ENCODE data around the gene CGAS. TPM values are rescaled to one million over a fixed set of nuclear protein-coding genes. Genes with fewer than 3 reads are reported as not detected.
A peak's percentile ranks its signal among the peaks of the same experiment; 100 is the strongest.

CGAS gene
- total RNA-seq, 2 donors from 2014 or later = 2.5 to 3.8 TPM

GRCh38 chr6:73455865-73456629 lies 4.0 kb upstream of the CGAS start:
- 88 to 93% methylated on average over 1 to 3 of the region's 3 CpGs for WGBS, 2 experiments (ENCODE audit: insufficient coverage in 1 of 2, insufficient read length in 1 of 2)
- DNase-seq = no peak
- H3K4me3 Mint-ChIP-seq = no peak overlapping the region
- H3K36me3 Mint-ChIP-seq (ENCODE audit: low read depth) = no peaks in the 10 kb centered on the region
- no peaks in the 10 kb centered on the region for H3K36me3 ChIP-seq (ENCODE audit: control insufficient read depth, insufficient read depth, low read length)
- H3K27ac ChIP-seq (ENCODE audit: low read depth, low read length) = no peak overlapping the region
- H3K9ac ChIP-seq (ENCODE audit: extremely low read depth, low read length, poor library complexity, severe bottlenecking) = no peak overlapping the region
- no peak overlapping the region for H3K4me3 ChIP-seq (ENCODE audit: low read length)
- TF ChIP-seq CTCF (conservative IDR thresholded peaks at IDR 0.05) = no peak
- no peaks in the 10 kb centered on the region for H3K4me1 Mint-ChIP-seq
- peaks cover 15% of the 10 kb centered on the region for H3K27me3 Mint-ChIP-seq (ENCODE audit: insufficient read depth)
- H3K4me1 ChIP-seq (ENCODE audit: control insufficient read depth, insufficient read depth, low read length) = no peaks in the 10 kb centered on the region
- no peaks in the 10 kb centered on the region for H3K9me3 ChIP-seq (ENCODE audit: control insufficient read depth, low read length)
- H3K27ac Mint-ChIP-seq = no peak overlapping the region
- peaks cover 19% of the 10 kb centered on the region for H3K27me3 ChIP-seq (ENCODE audit: control insufficient read depth, insufficient read depth, low read length, poor library complexity, severe bottlenecking)
- no peaks in the 10 kb centered on the region for H3K9me3 Mint-ChIP-seq

DNA sequence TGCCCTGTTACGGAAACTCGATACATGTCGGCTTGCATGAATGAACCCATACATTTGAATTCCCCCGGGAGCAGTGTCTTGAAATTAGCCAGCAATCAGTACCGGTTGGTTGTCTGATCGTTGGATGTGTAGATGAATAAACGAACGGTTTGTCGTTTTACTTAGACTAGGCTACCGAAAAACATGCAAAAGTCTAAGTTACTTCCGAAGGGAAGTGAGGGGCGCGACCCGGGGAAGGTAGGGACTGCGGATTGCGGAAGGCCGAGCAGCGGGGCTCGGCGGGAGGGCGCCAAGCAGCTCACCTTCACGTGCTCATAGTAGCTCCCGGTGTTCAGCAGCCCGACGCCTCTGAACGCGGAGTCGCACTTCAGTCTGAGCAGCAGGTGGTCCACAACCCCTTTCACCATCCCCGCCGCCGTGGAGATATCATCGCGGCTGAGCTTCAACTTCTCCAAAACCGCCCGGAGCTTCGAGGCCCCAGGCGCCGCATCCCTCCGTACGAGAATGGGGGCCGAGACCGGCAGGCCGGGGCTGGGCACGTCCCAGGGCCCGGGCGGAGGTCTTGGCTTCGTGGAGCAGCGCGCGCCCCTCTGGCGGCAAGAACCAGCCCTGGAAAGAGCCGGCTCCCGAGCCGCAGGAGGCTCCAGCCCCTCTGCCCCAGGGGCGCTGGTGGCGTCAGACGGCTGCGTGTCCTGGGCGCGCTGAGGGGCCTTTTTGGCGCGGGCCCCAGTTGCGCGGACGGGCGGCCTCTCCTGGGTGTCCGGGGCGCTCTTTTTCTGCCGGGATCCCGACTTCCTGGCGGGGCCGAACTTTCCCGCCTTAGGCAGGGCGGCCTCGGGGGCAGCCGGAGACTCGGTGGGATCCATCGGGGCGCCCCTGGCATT lies 632 bp downstream of the CGAS start:
- peaks cover 25% of the 10 kb centered on the region for H3K27me3 Mint-ChIP-seq (ENCODE audit: insufficient read depth)
- no peaks in the 10 kb centered on the region for H3K36me3 Mint-ChIP-seq (ENCODE audit: low read depth)
- H3K9me3 ChIP-seq (ENCODE audit: control insufficient read depth, low read length) = no peaks in the 10 kb centered on the region
- H3K27ac Mint-ChIP-seq = no peak overlapping the region
- WGBS, 2 experiments (ENCODE audit: insufficient coverage in 1 of 2, insufficient read length in 1 of 2) = 24 to 27% methylated on average over 38 to 79 of the region's 79 CpGs
- H3K27ac ChIP-seq (ENCODE audit: low read depth, low read length) = no peak overlapping the region
- peak; percentile 63 for DNase-seq
- H3K4me3 ChIP-seq (ENCODE audit: low read length) = no peak overlapping the region
- no peaks in the 10 kb centered on the region for H3K4me1 Mint-ChIP-seq
- peak; percentile 20 for TF ChIP-seq CTCF (conservative IDR thresholded peaks at IDR 0.05)
- H3K4me1 ChIP-seq (ENCODE audit: control insufficient read depth, insufficient read depth, low read length) = no peaks in the 10 kb centered on the region
- peak overlapping the region; percentile 52 for H3K4me3 Mint-ChIP-seq
- no peak overlapping the region for H3K9ac ChIP-seq (ENCODE audit: extremely low read depth, low read length, poor library complexity, severe bottlenecking)
- H3K27me3 ChIP-seq (ENCODE audit: control insufficient read depth, insufficient read depth, low read length, poor library complexity, severe bottlenecking) = peaks cover 21% of the 10 kb centered on the region
- H3K9me3 Mint-ChIP-seq = peaks cover 3% of the 10 kb centered on the region
- H3K36me3 ChIP-seq (ENCODE audit: control insufficient read depth, insufficient read depth, low read length) = no peaks in the 10 kb centered on the region

GRCh38 chr6:73443555-73443954 lies 8.5 kb downstream of the CGAS start:
- Histone ChIP-seq H3K27me3 (ENCODE audit: control insufficient read depth, insufficient read depth, low read length, poor library complexity, severe bottlenecking) (no peaks in the 10 kb centered on the region), H3K9me3 (ENCODE audit: control insufficient read depth, low read length) (no peaks in the 10 kb centered on the region), H3K36me3 (ENCODE audit: control insufficient read depth, insufficient read depth, low read length) (no peaks in the 10 kb centered on the region), H3K27ac (ENCODE audit: low read depth, low read length) (no peak overlapping the region), H3K4me1 (ENCODE audit: control insufficient read depth, insufficient read depth, low read length) (no peaks in the 10 kb centered on the region), H3K4me3 (ENCODE audit: low read length) (no peak overlapping the region), H3K9ac (ENCODE audit: extremely low read depth, low read length, poor library complexity, severe bottlenecking) (no peak overlapping the region)
- no peak overlapping the region for H3K27ac Mint-ChIP-seq
- H3K4me1 Mint-ChIP-seq = no peaks in the 10 kb centered on the region
- 98 to 100% methylated on average over 1 to 3 of the region's 3 CpGs for WGBS, 2 experiments (ENCODE audit: insufficient coverage in 1 of 2, insufficient read length in 1 of 2)
- no peak for TF ChIP-seq CTCF (conservative IDR thresholded peaks at IDR 0.05)
- peaks cover 8% of the 10 kb centered on the region for H3K36me3 Mint-ChIP-seq (ENCODE audit: low read depth)
- H3K9me3 Mint-ChIP-seq = no peaks in the 10 kb centered on the region
- no peak overlapping the region for H3K4me3 Mint-ChIP-seq
- H3K27me3 Mint-ChIP-seq (ENCODE audit: insufficient read depth) = no peaks in the 10 kb centered on the region
- no peak for DNase-seq

All from endodermal cell (in vitro differentiated cells).